Fibroblast of lung (primary cell): ENCODE results near the gene CARS1. TPM values are rescaled to one million over a fixed set of nuclear protein-coding genes. Genes with fewer than 3 reads are reported as not detected.
A peak's percentile ranks its signal among the peaks of the same experiment; 100 is the strongest.
"Not testable (repeated sequence)": the region's sequence is repeated elsewhere in the genome, so short reads cannot be mapped to it uniquely, and the experiment has no call there.

Source experiments
- DNase-seq, 2 donors: peaks; one replicate each; pipeline versions ENCODE4 v3.0.0 to v3.0.0-alpha.2; 2010; ENCODE audit warnings: low read depth in 2 of 2
- H2AFZ ChIP-seq: 2 replicates; pipeline ENCODE4 v1.5.1; 2012; ENCODE audit warnings: low read length, control low read depth, inconsistent platforms
- H3K27ac ChIP-seq: 2 replicates; pipeline ENCODE4 v1.5.1; 2011; ENCODE audit warnings: low read length, control low read depth; ENCODE audit not compliant: insufficient read depth
- H3K27me3 ChIP-seq: 2 replicates; pipeline ENCODE4 v1.5.1; 2011; ENCODE audit warnings: mild to moderate bottlenecking, low read length; ENCODE audit not compliant: control insufficient read depth, insufficient read depth
- H3K36me3 ChIP-seq: 2 replicates; pipeline ENCODE4 v1.5.1; 2011; ENCODE audit warnings: low read length; ENCODE audit not compliant: control insufficient read depth, insufficient read depth
- H3K4me1 ChIP-seq: 2 replicates; pipeline ENCODE4 v1.5.1; 2011; ENCODE audit warnings: low read length; ENCODE audit not compliant: control insufficient read depth, insufficient read depth; ENCODE audit errors: extremely low read depth
- H3K4me2 ChIP-seq: 2 replicates; pipeline ENCODE4 v1.5.1; 2011; ENCODE audit warnings: low read length, control low read depth; ENCODE audit not compliant: insufficient read depth; ENCODE audit errors: extremely low read depth
- H3K4me3 ChIP-seq, 4 experiments: fragments of 200-600 bp in 1 of 4; sonication (generic) in 1 of 4; replicated peaks in 1 of 4; 2 replicates each; pipeline ENCODE4 v1.5.1; 2011 to 2016; ENCODE audit warnings: low read length in 4 of 4, low read depth in 3 of 4, mild to moderate bottlenecking in 3 of 4, control low read depth in 2 of 4, inconsistent platforms in 1 of 4, mixed read lengths in 1 of 4; ENCODE audit not compliant: insufficient read depth in 1 of 4; ENCODE audit errors: control extremely low read depth in 1 of 4
- H3K79me2 ChIP-seq: 2 replicates; pipeline ENCODE4 v1.5.1; 2012; ENCODE audit warnings: mild to moderate bottlenecking, low read length, inconsistent platforms; ENCODE audit not compliant: control insufficient read depth, insufficient read depth
- H3K9ac ChIP-seq: 2 replicates; pipeline ENCODE4 v1.5.1; 2011; ENCODE audit warnings: mild to moderate bottlenecking, low read length, control low read depth; ENCODE audit not compliant: insufficient read depth
- H3K9me3 ChIP-seq: 2 replicates; pipeline ENCODE4 v1.5.1; 2012; ENCODE audit warnings: low read depth, low read length; ENCODE audit not compliant: control insufficient read depth, insufficient read depth
- H4K20me1 ChIP-seq: 2 replicates; pipeline ENCODE4 v1.5.1; 2011; ENCODE audit warnings: low read length; ENCODE audit not compliant: control insufficient read depth, insufficient read depth; ENCODE audit errors: extremely low read depth
- EZH2 ChIP-seq: IDR thresholded peaks from 2 replicates; pipeline ENCODE4 v1.5.1; 2012; ENCODE audit warnings: low read length, control low read depth, mild to moderate bottlenecking; ENCODE audit errors: missing control alignments
- polyA plus RNA-seq, 2 donors: library from polyadenylated mRNA; depleted of rRNA in 1 of 2; stranded (reverse) in 1 of 2; unstranded in 1 of 2; fragments of >200 nt; gene quantifications; 2 replicates each; pipeline ENCODE4 v1.2.1, GENCODE V29; 2011 to 2012; ENCODE audit warnings: missing spikeins in 1 of 2
- total RNA-seq: library from RNA; depleted of rRNA; stranded (reverse); fragments of >200 nt; gene quantifications from 2 replicates; pipeline ENCODE4 v1.2.1, GENCODE V29; 2014
- TF ChIP-seq, protein P1 (sequence below), 2 donors: IDR thresholded peaks in 1 of 2; conservative IDR thresholded peaks in 1 of 2; 1 replicate in 1 of 2; 2 replicates in 1 of 2; pipeline ENCODE4 v1.5.1; 2011 to 2012; ENCODE audit warnings: low read length in 2 of 2, control low read depth in 1 of 2, inconsistent platforms in 1 of 2, low read depth in 1 of 2, mild to moderate bottlenecking in 1 of 2

CARS1 gene
- total and polyA plus RNA-seq, 2 donors (not counting 1 experiment from before 2014, with no cell fraction given) = 67.5 to 149 TPM

DNA sequence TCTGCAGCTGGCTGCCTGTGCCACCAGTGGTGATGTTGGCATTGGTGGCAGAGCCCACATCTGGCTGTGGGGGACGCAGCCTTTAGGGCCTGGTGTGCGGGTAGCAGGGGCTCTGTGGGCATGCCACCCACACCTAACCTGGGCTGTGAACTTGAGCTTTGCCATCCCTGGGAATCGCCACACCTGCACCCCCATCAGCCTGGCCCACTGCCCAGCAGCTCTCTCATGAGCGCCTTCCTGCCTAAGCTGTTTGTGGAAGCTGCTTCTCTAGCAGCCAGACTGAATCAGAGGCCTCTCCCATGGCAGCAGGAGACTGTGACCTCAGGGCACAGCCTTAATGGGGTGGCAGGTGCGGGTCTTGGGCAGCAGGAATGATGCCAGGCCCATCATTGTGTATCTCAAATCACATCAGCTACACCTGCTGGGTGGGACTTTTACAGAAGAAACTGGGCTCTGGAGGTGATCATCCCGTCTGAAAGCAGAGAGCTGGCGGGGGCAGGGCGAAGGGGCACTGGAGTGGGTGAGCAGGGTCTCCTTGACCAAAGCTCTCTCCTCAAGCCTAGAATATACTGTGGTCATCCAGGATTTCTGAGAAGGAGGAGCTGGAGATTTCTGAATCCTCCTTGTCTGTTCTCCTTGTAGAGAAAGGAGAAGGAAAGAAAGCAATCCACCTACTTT, 17.8 kb upstream of the CARS1 start:
- H3K9ac ChIP-seq = no peak overlapping the region
- H3K79me2 ChIP-seq = no peaks in the 10 kb centered on the region
- no peaks in the 10 kb centered on the region for H3K36me3 ChIP-seq
- no peak overlapping the region for H3K4me2 ChIP-seq
- H2AFZ ChIP-seq = no peak overlapping the region
- no peaks in the 10 kb centered on the region for H3K4me1 ChIP-seq
- no peaks in the 10 kb centered on the region for H3K9me3 ChIP-seq
- H3K27me3 ChIP-seq = no peaks in the 10 kb centered on the region
- no peak overlapping the region for H3K27ac ChIP-seq
- no peak overlapping the region for H3K4me3 ChIP-seq
- TF ChIP-seq, protein P1, sequence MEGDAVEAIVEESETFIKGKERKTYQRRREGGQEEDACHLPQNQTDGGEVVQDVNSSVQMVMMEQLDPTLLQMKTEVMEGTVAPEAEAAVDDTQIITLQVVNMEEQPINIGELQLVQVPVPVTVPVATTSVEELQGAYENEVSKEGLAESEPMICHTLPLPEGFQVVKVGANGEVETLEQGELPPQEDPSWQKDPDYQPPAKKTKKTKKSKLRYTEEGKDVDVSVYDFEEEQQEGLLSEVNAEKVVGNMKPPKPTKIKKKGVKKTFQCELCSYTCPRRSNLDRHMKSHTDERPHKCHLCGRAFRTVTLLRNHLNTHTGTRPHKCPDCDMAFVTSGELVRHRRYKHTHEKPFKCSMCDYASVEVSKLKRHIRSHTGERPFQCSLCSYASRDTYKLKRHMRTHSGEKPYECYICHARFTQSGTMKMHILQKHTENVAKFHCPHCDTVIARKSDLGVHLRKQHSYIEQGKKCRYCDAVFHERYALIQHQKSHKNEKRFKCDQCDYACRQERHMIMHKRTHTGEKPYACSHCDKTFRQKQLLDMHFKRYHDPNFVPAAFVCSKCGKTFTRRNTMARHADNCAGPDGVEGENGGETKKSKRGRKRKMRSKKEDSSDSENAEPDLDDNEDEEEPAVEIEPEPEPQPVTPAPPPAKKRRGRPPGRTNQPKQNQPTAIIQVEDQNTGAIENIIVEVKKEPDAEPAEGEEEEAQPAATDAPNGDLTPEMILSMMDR (conservative IDR thresholded peaks at IDR 0.05 in 1 of 2, IDR thresholded peaks at IDR 0.05 in 1 of 2; ENCODE audit: low read depth in 1 of 2, low read length in 2 of 2) = no peak
- TF ChIP-seq EZH2 = no peak
- no peaks in the 10 kb centered on the region for H4K20me1 ChIP-seq
- DNase-seq = no peak

DNA sequence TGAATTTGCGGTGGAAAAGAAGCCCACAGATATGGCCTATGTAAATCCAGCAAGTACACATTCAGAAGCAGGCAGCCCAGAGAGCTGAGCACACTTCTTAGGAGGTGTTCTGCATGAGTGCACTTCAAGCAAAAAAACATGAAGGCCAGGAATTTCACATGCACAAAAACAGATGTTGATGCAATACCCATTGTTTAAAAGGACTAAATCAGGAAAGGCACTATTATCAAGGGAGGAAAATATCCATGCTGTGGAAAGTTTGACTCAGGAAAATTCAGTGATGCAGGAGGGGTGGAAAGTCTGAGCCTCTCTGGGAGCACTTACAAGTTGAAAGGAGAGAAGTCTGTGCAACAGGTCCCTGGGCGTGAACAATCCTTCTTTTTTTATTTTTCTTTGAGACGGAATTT, 15.8 kb upstream of the CARS1 start:
- Histone ChIP-seq H3K27me3 (peaks cover 2% of the 10 kb centered on the region), H3K4me1 (no peaks in the 10 kb centered on the region), H3K27ac (no peak overlapping the region), H3K4me3 (no peak overlapping the region), H3K9ac (no peak overlapping the region), H3K79me2 (no peaks in the 10 kb centered on the region), H3K4me2 (no peak overlapping the region), H2AFZ (no peak overlapping the region), H3K36me3 (no peaks in the 10 kb centered on the region), H4K20me1 (no peaks in the 10 kb centered on the region), H3K9me3 (no peaks in the 10 kb centered on the region)
- TF ChIP-seq EZH2 = no peak
- TF ChIP-seq, protein P1 (conservative IDR thresholded peaks at IDR 0.05 in 1 of 2, IDR thresholded peaks at IDR 0.05 in 1 of 2; ENCODE audit: low read depth in 1 of 2, low read length in 2 of 2) = no peak
- DNase-seq = peak in 1 of 2 donors; percentile 87

DNA sequence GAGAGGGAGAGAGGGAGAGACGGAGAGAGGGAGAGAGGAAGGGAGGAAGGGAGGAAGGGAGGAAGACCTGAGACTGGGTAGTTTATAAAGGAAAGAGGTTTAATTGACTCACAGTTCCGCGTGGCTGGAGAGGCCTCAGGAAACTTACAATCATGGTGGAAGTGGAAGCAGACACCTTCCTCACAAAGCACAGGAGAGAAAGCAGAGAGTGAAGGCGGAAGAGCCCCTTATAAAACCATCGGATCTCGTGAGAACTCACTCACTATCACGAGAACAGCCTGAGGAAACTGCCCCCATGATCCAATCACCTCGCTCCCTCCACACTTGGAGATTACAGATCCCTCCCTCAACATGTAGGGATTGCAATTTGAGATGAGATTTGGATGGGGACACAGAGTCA, 12.2 kb upstream of the CARS1 start:
- H2AFZ ChIP-seq = no peak overlapping the region
- no peaks in the 10 kb centered on the region for H3K79me2 ChIP-seq
- peaks cover 2% of the 10 kb centered on the region for H3K27me3 ChIP-seq
- no peaks in the 10 kb centered on the region for H3K9me3 ChIP-seq
- H3K4me1 ChIP-seq = no peaks in the 10 kb centered on the region
- no peak overlapping the region for H3K9ac ChIP-seq
- no peak overlapping the region for H3K4me3 ChIP-seq
- no peak overlapping the region for H3K4me2 ChIP-seq
- TF ChIP-seq, protein P1 (conservative IDR thresholded peaks at IDR 0.05 in 1 of 2, IDR thresholded peaks at IDR 0.05 in 1 of 2; ENCODE audit: low read depth in 1 of 2, low read length in 2 of 2) = no peak
- TF ChIP-seq EZH2 = no peak
- H3K27ac ChIP-seq = no peak overlapping the region
- no peaks in the 10 kb centered on the region for H4K20me1 ChIP-seq
- no peaks in the 10 kb centered on the region for H3K36me3 ChIP-seq
- DNase-seq = no peak

DNA sequence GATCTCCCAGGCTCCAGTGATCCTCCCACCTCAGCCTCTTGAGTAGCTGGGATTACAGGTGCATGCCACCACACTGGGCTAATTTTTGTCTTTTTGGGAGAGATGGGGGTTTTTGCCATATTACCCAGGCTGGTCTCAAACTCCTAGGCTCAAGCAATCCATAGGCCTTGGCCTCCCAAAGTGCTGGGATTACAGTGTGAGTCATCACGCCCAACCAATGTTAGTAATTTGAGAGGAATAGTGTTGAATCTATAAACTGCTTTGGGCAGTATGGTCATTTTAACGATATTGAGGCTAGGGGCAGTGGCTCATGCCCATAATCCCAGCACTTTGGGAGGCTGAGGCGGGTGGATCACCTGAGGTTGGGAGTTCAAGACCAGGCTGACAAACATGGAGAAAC, 9.1 kb upstream of the CARS1 start:
- not testable (repeated sequence) for H4K20me1 ChIP-seq, H3K4me1 ChIP-seq, H3K27me3 ChIP-seq, H2AFZ ChIP-seq, H3K4me3 ChIP-seq, H3K9me3 ChIP-seq, H3K79me2 ChIP-seq, H3K36me3 ChIP-seq, H3K4me2 ChIP-seq, H3K27ac ChIP-seq, H3K9ac ChIP-seq, DNase-seq

DNA sequence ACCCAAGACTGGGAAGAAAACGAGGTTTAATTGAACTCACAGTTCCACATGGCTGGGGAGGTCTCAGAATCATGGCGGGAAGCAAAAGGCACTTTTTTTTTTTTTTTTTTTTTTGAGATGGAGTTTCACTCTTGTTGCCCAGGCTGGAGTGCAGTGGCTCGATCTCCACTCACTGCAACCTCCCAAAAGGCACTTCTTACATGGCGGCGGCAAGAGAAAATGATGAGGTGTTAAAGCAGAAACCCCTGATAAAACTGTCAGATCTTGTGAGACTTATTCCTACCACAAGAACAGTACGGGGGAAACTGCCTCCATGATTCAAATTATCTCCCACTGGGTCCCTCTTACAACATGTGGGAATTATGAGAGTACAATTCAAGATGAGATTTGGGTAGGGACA, 7.5 kb upstream of the CARS1 start:
- H2AFZ ChIP-seq, H3K36me3 ChIP-seq, H3K27me3 ChIP-seq, H3K9ac ChIP-seq, H3K27ac ChIP-seq, H3K4me3 ChIP-seq, H3K79me2 ChIP-seq, H3K9me3 ChIP-seq, H3K4me2 ChIP-seq, H4K20me1 ChIP-seq, H3K4me1 ChIP-seq, DNase-seq: not testable (repeated sequence)
